Measurements from ENCODE around the gene ESRP2.

DNA sequence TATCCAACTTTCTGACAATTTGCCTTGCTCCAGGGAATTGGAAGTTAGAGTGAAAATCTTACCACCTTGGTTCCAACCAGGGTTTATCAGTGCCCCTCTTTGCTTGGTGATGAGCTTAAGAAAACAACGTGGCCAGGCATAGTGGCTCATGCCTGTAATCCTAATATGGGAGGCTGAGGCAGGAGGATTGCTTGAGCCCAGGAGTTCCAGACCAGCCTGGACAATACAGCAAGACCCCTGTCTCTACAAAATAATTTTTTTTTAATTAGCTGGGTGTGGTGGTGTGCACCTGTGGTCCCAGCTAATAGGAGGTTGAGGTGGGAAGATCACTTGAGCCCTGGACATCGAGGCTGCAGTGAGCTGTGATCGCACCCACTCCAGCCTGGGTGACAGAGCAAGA is 49.8 kb upstream of the ESRP2 start:
- TF ChIP-seq ZC3H4 (CRISPR knock-in tag; IDR thresholded peaks at IDR 0.05; ENCODE audit: borderline replicate concordance) = no peak
- no peak for TF ChIP-seq FOXP1 (CRISPR knock-in tag; IDR thresholded peaks at IDR 0.05)
- TF ChIP-seq CBX5 (IDR thresholded peaks at IDR 0.05; ENCODE audit: borderline replicate concordance, low read depth) = no peak
- TF ChIP-seq NR3C1 (CRISPR knock-in tag; IDR thresholded peaks at IDR 0.05) = no peak
- no peak for TF ChIP-seq NR2C1 (IDR thresholded peaks at IDR 0.05)
- TF ChIP-seq NR2C1 (tag; IDR thresholded peaks at IDR 0.05) = no peak
- TF ChIP-seq, protein P1, sequence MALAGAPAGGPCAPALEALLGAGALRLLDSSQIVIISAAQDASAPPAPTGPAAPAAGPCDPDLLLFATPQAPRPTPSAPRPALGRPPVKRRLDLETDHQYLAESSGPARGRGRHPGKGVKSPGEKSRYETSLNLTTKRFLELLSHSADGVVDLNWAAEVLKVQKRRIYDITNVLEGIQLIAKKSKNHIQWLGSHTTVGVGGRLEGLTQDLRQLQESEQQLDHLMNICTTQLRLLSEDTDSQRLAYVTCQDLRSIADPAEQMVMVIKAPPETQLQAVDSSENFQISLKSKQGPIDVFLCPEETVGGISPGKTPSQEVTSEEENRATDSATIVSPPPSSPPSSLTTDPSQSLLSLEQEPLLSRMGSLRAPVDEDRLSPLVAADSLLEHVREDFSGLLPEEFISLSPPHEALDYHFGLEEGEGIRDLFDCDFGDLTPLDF (CRISPR knock-in tag; IDR thresholded peaks at IDR 0.05) = no peak
- TF ChIP-seq, protein P2, sequence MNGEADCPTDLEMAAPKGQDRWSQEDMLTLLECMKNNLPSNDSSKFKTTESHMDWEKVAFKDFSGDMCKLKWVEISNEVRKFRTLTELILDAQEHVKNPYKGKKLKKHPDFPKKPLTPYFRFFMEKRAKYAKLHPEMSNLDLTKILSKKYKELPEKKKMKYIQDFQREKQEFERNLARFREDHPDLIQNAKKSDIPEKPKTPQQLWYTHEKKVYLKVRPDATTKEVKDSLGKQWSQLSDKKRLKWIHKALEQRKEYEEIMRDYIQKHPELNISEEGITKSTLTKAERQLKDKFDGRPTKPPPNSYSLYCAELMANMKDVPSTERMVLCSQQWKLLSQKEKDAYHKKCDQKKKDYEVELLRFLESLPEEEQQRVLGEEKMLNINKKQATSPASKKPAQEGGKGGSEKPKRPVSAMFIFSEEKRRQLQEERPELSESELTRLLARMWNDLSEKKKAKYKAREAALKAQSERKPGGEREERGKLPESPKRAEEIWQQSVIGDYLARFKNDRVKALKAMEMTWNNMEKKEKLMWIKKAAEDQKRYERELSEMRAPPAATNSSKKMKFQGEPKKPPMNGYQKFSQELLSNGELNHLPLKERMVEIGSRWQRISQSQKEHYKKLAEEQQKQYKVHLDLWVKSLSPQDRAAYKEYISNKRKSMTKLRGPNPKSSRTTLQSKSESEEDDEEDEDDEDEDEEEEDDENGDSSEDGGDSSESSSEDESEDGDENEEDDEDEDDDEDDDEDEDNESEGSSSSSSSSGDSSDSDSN (IDR thresholded peaks at IDR 0.05; ENCODE audit: borderline replicate concordance in 1 of 2, low read depth in 2 of 2, low read length in 2 of 2) = no peak
- TF ChIP-seq MYBL2 (IDR thresholded peaks at IDR 0.05; ENCODE audit: low read depth) = no peak
- no peak for TF ChIP-seq MYBL2 (CRISPR knock-in tag; IDR thresholded peaks at IDR 0.05; ENCODE audit: borderline replicate concordance)
- TF ChIP-seq, protein P3, sequence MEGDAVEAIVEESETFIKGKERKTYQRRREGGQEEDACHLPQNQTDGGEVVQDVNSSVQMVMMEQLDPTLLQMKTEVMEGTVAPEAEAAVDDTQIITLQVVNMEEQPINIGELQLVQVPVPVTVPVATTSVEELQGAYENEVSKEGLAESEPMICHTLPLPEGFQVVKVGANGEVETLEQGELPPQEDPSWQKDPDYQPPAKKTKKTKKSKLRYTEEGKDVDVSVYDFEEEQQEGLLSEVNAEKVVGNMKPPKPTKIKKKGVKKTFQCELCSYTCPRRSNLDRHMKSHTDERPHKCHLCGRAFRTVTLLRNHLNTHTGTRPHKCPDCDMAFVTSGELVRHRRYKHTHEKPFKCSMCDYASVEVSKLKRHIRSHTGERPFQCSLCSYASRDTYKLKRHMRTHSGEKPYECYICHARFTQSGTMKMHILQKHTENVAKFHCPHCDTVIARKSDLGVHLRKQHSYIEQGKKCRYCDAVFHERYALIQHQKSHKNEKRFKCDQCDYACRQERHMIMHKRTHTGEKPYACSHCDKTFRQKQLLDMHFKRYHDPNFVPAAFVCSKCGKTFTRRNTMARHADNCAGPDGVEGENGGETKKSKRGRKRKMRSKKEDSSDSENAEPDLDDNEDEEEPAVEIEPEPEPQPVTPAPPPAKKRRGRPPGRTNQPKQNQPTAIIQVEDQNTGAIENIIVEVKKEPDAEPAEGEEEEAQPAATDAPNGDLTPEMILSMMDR (IDR thresholded peaks at IDR 0.05 in 2 of 3, conservative IDR thresholded peaks at IDR 0.05 in 1 of 3; ENCODE audit: insufficient read depth in 2 of 3, low read depth in 1 of 3, low read length in 3 of 3) = no peak
- TF ChIP-seq, protein P4, sequence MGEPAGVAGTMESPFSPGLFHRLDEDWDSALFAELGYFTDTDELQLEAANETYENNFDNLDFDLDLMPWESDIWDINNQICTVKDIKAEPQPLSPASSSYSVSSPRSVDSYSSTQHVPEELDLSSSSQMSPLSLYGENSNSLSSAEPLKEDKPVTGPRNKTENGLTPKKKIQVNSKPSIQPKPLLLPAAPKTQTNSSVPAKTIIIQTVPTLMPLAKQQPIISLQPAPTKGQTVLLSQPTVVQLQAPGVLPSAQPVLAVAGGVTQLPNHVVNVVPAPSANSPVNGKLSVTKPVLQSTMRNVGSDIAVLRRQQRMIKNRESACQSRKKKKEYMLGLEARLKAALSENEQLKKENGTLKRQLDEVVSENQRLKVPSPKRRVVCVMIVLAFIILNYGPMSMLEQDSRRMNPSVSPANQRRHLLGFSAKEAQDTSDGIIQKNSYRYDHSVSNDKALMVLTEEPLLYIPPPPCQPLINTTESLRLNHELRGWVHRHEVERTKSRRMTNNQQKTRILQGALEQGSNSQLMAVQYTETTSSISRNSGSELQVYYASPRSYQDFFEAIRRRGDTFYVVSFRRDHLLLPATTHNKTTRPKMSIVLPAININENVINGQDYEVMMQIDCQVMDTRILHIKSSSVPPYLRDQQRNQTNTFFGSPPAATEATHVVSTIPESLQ (CRISPR knock-in tag; IDR thresholded peaks at IDR 0.05) = no peak
- no peak for TF ChIP-seq TEAD1 (CRISPR knock-in tag; IDR thresholded peaks at IDR 0.05)

All from K562 (cell line).